Calu3 (cell line): ENCODE measurements around the gene MUC7. TPM values are rescaled to one million over a fixed set of nuclear protein-coding genes. Genes with fewer than 3 reads are reported as not detected.

ENCODE experiments used
- Bru-seq: library from RNA; stranded (reverse); fragments of 400-500 nt; gene quantifications from one replicate; lab custom pipeline; 2021; lab: Mats Ljungman, UMichigan
- BruChase-seq, 2 experiments: library from RNA; stranded (reverse); fragments of 400-500 nt; gene quantifications; one replicate each; lab custom pipeline; 2021; lab: Mats Ljungman, UMichigan
- BruUV-seq: library from RNA; stranded (reverse); fragments of 400-500 nt; replicated peaks from 2 replicates; lab custom pipeline; 2021; lab: Mats Ljungman, UMichigan
- CTCF ChIA-PET: fragments of 300-600 bp; sonication (Branson Sonifier 250); formaldehyde crosslinking; loops from one replicate; lab custom pipeline; 2022; ENCODE audit warnings: antibody characterized with exemption; lab: Charles Lee
- DNase-seq: peaks from one replicate; pipeline ENCODE4 v3.0.0; 2022
- H3K27ac Mint-ChIP-seq: one replicate; pipeline ENCODE4 v1.8.0; 2022; ENCODE audit warnings: mixed read lengths; ENCODE audit not compliant: unreplicated experiment
- H3K27me3 Mint-ChIP-seq: one replicate; pipeline ENCODE4 v1.8.0; 2022; ENCODE audit warnings: mixed read lengths; ENCODE audit not compliant: unreplicated experiment
- H3K36me3 Mint-ChIP-seq: one replicate; pipeline ENCODE4 v1.8.0; 2022; ENCODE audit warnings: mild to moderate bottlenecking, moderate library complexity, mixed read lengths; ENCODE audit not compliant: insufficient read depth, unreplicated experiment
- H3K4me1 Mint-ChIP-seq: one replicate; pipeline ENCODE4 v1.8.0; 2022; ENCODE audit warnings: mild to moderate bottlenecking, low read depth, mixed read lengths; ENCODE audit not compliant: unreplicated experiment
- H3K4me3 Mint-ChIP-seq: one replicate; pipeline ENCODE4 v1.8.0; 2022; ENCODE audit warnings: mild to moderate bottlenecking, low read depth, moderate library complexity, mixed read lengths; ENCODE audit not compliant: unreplicated experiment
- H3K9me3 Mint-ChIP-seq: one replicate; pipeline ENCODE4 v1.8.0; 2022; ENCODE audit warnings: low read depth, mixed read lengths; ENCODE audit not compliant: unreplicated experiment
- intact Hi-C: fragments of 100-400 bp; cut with micrococcal nuclease; formaldehyde crosslinking; loops from one replicate; pipeline ENCODE4 v1.10.0; 2022; ENCODE audit not compliant: unreplicated experiment
- long read RNA-seq: library from polyadenylated mRNA; stranded (forward); transcript quantifications from one replicate; pipeline ENCODE4 v2.0.0, GENCODE V29; 2022
- total RNA-seq: library from RNA; stranded (reverse); gene quantifications from 2 replicates; pipeline ENCODE4 v1.2.3, GENCODE V29; 2022
- TF ChIP-seq, protein P1 (sequence below): fragments of 200-600 bp; IDR thresholded peaks from one replicate; pipeline ENCODE4 v1.8.0; 2022; ENCODE audit warnings: antibody characterized with exemption; ENCODE audit not compliant: unreplicated experiment

Gene MUC7
- total RNA-seq: not detected in 2 replicates
- not detected for Bru-seq, nascent RNA
- not detected for BruChase-seq, experiment 1, labeled RNA remaining after a 6-hour chase
- not detected for BruChase-seq, experiment 2, labeled RNA remaining after a 2-hour chase
- long read RNA-seq: 0 reads

DNA sequence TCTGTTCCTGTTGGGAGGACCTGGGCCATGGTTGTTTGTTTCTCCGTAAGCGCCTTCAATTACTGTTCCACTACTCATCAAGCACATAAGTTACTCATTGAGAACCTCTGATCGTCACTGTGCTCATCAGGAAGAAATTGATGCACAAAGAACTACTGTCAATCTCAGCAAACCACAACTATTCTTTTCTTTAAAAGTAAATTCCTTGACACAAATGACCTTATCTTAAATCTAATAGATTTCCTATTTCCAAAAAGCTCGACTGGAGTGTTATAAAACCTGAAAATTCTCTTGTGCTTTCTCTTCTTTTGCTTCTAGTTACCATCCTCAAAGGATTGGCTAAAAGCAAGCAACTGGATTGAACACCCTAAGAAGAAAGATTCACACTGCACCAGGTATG, at the start of gene MUC7:
Gene MUC7, plus strand, starts transcription at position 301 of the 400 bp plus-strand sequence. CDS start 1,825 bp downstream, outside the sequence.
- Mint-ChIP-seq H3K4me3 (no peak within 1 kb of the TSS), H3K4me1 (no peaks in the 10 kb centered on the region), H3K36me3 (no peaks in the 10 kb centered on the region), H3K27me3 (no peaks in the 10 kb centered on the region), H3K27ac (no peak within 1 kb of the TSS), H3K9me3 (peaks cover 4% of the 10 kb centered on the region)
- CTCF ChIA-PET: no interaction called here
- TF ChIP-seq, protein P1, sequence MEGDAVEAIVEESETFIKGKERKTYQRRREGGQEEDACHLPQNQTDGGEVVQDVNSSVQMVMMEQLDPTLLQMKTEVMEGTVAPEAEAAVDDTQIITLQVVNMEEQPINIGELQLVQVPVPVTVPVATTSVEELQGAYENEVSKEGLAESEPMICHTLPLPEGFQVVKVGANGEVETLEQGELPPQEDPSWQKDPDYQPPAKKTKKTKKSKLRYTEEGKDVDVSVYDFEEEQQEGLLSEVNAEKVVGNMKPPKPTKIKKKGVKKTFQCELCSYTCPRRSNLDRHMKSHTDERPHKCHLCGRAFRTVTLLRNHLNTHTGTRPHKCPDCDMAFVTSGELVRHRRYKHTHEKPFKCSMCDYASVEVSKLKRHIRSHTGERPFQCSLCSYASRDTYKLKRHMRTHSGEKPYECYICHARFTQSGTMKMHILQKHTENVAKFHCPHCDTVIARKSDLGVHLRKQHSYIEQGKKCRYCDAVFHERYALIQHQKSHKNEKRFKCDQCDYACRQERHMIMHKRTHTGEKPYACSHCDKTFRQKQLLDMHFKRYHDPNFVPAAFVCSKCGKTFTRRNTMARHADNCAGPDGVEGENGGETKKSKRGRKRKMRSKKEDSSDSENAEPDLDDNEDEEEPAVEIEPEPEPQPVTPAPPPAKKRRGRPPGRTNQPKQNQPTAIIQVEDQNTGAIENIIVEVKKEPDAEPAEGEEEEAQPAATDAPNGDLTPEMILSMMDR: no peak
- intact Hi-C loops: no loop called here
- DNase-seq: no peak
- no TSS peak for BruUV-seq

DNA sequence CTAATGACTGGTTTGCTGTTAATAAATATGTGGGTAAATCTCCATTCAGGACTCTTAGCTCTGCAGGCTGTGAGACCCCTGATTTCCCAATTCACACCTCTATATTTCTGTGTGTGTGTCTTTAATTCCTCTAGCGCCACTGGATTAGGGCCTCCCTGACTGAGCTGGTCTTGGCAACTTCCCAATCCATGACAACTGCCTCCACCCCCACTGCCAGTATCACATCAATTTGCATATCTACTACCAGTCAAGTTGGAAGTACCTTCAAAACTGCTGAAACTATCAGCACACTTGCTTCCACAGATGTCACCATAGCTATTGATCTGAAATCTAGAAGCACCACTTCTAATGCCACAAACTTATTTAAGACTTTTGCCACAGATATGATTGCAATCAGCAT, 46.7 kb upstream of the MUC7 start:
- Mint-ChIP-seq H3K4me1 (no peaks in the 10 kb centered on the region), H3K36me3 (no peaks in the 10 kb centered on the region), H3K27ac (no peak overlapping the region), H3K4me3 (no peak overlapping the region), H3K9me3 (no peaks in the 10 kb centered on the region), H3K27me3 (peaks cover 8% of the 10 kb centered on the region)
- intact Hi-C loops: no loop called here
- BruUV-seq: no TSS peak
- no peak for DNase-seq
- CTCF ChIA-PET: no interaction called here
- TF ChIP-seq, protein P1: no peak

DNA sequence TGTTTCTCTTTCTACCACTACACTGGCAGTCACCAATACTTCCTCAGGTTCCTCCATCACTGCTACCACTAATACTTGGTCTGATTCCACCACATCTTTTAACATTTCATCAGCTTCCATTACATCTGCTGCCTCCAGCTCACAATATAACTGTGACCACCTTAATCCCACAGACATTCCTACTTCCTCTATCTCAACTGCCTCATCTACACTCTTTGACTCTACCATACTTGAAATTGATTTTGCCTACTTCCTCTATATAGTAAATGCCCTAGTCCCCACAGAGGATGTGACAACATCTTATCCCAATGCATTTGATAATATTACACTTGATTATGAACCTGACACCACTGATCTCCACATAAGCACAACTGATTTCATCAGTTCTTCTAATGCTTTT, 45.2 kb upstream of the MUC7 start:
- Mint-ChIP-seq H3K9me3 (no peaks in the 10 kb centered on the region), H3K4me3 (no peak overlapping the region), H3K36me3 (no peaks in the 10 kb centered on the region), H3K27me3 (no peaks in the 10 kb centered on the region), H3K4me1 (no peaks in the 10 kb centered on the region), H3K27ac (no peak overlapping the region)
- TF ChIP-seq, protein P1: no peak
- intact Hi-C loops: no loop called here
- CTCF ChIA-PET: no interaction called here
- BruUV-seq: no TSS peak
- no peak for DNase-seq

DNA sequence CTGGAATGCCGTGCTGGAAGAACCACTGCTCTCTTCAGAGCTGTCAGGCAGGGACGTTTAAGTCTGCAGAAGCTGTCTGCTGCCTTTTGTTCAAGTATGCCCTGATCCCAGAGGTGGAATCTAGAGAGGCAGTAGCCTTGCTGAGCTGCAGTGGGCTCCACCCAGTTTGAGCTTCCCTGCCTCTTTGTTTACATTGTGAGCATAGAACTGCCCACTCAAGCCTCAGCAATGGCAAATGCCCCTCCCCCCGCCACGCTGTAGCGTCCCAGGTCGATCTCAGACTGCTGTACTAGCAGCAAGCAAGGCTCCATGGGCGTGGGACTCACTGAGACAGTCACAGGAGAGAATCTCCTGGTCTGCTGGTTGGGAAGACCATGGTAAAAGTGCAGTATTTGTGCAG, 34.8 kb upstream of the MUC7 start:
- Mint-ChIP-seq H3K36me3 (no peaks in the 10 kb centered on the region), H3K27ac (no peak overlapping the region), H3K9me3 (no peaks in the 10 kb centered on the region), H3K27me3 (no peaks in the 10 kb centered on the region), H3K4me1 (no peaks in the 10 kb centered on the region), H3K4me3 (no peak overlapping the region)
- no peak for DNase-seq
- TF ChIP-seq, protein P1: no peak
- BruUV-seq: no TSS peak
- CTCF ChIA-PET: no interaction called here
- intact Hi-C loops: no loop called here
